ENCODE data around the gene LOXL3. TPM values are rescaled to one million over a fixed set of nuclear protein-coding genes. Genes with fewer than 3 reads are reported as not detected.

The LOXL3 gene
- total RNA-seq, 1 donor from 2014 or later = 24.2 TPM

GRCh38 chr2:74516650-74517049 lies 37.1 kb downstream of the LOXL3 start:
- no peaks in the 10 kb centered on the region for H3K9me3 Mint-ChIP-seq (ENCODE audit: low read depth)
- H3K27me3 Mint-ChIP-seq = peaks cover 84% of the 10 kb centered on the region
- H3K4me3 Mint-ChIP-seq (ENCODE audit: low read depth) = no peak overlapping the region
- peaks cover 4% of the 10 kb centered on the region for H3K4me1 Mint-ChIP-seq (ENCODE audit: low read depth)
- H3K27ac Mint-ChIP-seq = no peak overlapping the region
- no peaks in the 10 kb centered on the region for H3K36me3 Mint-ChIP-seq (ENCODE audit: insufficient read depth)
- no peak for TF ChIP-seq CTCF (IDR thresholded peaks at IDR 0.05; ENCODE audit: unreplicated experiment)
- no peak for DNase-seq (ENCODE audit: low spot score, unreplicated experiment)

- Mint-ChIP-seq H3K4me1 (ENCODE audit: low read depth) (peaks cover 4% of the 10 kb centered on the region), H3K27ac (no peak overlapping the region), H3K36me3 (ENCODE audit: insufficient read depth) (no peaks in the 10 kb centered on the region), H3K9me3 (ENCODE audit: low read depth) (no peaks in the 10 kb centered on the region), H3K4me3 (ENCODE audit: low read depth) (no peak overlapping the region), H3K27me3 (peaks cover 85% of the 10 kb centered on the region)
- peak; percentile 37 for DNase-seq (ENCODE audit: low spot score, unreplicated experiment)
- TF ChIP-seq CTCF (IDR thresholded peaks at IDR 0.05; ENCODE audit: unreplicated experiment) = no peak
These were observed 37.6 kb downstream of the LOXL3 start for GRCh38 chr2:74515981-74516633.

GRCh38 chr2:74515271-74515980 lies 38.3 kb downstream of the LOXL3 start:
- H3K27ac Mint-ChIP-seq = peak overlapping the region; percentile 82
- H3K4me1 Mint-ChIP-seq (ENCODE audit: low read depth) = peaks cover 4% of the 10 kb centered on the region
- TF ChIP-seq CTCF (IDR thresholded peaks at IDR 0.05; ENCODE audit: unreplicated experiment) = no peak
- H3K9me3 Mint-ChIP-seq (ENCODE audit: low read depth) = no peaks in the 10 kb centered on the region
- no peaks in the 10 kb centered on the region for H3K36me3 Mint-ChIP-seq (ENCODE audit: insufficient read depth)
- peak overlapping the region; percentile 31 for H3K4me3 Mint-ChIP-seq (ENCODE audit: low read depth)
- peak; percentile 24 for DNase-seq (ENCODE audit: low spot score, unreplicated experiment)
- peaks cover 85% of the 10 kb centered on the region for H3K27me3 Mint-ChIP-seq

- no peaks in the 10 kb centered on the region for H3K36me3 Mint-ChIP-seq (ENCODE audit: insufficient read depth)
- peak within 1 kb of the TSS; percentile 82 for H3K27ac Mint-ChIP-seq
- H3K27me3 Mint-ChIP-seq = peaks cover 85% of the 10 kb centered on the region
- no peak for TF ChIP-seq CTCF (IDR thresholded peaks at IDR 0.05; ENCODE audit: unreplicated experiment)
- no peaks in the 10 kb centered on the region for H3K9me3 Mint-ChIP-seq (ENCODE audit: low read depth)
- peaks cover 4% of the 10 kb centered on the region for H3K4me1 Mint-ChIP-seq (ENCODE audit: low read depth)
- DNase-seq (ENCODE audit: low spot score, unreplicated experiment) = no peak
- H3K4me3 Mint-ChIP-seq (ENCODE audit: low read depth) = no peak within 1 kb of the TSS
These were observed 39.1 kb downstream of the LOXL3 start, which contains the start of gene TLX2 for GRCh38 chr2:74514368-74515270. TLX2 (plus strand) TSS chr2:74514450; CDS start chr2:74514807, 357 bp downstream.
